T-helper 1 cell treated with Interleukin-12 subunit alpha and Interleukin-12 subunit beta and Interleukin-4 antibody, amounts not matched to agents 30 ng/mL and 1 ng/mL, for 36 hours (primary cell): Measurements from ENCODE around the gene PIGW. TPM values are rescaled to one million over a fixed set of nuclear protein-coding genes. Genes with fewer than 3 reads are reported as not detected.
"Not testable (repeated sequence)": the region's sequence is repeated elsewhere in the genome, so short reads cannot be mapped to it uniquely, and the experiment has no call there.

Experiments used
- intact Hi-C: fragments of 100-400 bp; cut with micrococcal nuclease; formaldehyde crosslinking; loops from one replicate; pipeline ENCODE4 v1.15.1; 2024
- total RNA-seq: library from RNA; stranded (reverse); gene quantifications from 2 replicates; pipeline ENCODE4 v1.2.3, GENCODE V29; 2022

The PIGW gene
- total RNA-seq, 1 donor from 2014 or later: 15.8 TPM

DNA sequence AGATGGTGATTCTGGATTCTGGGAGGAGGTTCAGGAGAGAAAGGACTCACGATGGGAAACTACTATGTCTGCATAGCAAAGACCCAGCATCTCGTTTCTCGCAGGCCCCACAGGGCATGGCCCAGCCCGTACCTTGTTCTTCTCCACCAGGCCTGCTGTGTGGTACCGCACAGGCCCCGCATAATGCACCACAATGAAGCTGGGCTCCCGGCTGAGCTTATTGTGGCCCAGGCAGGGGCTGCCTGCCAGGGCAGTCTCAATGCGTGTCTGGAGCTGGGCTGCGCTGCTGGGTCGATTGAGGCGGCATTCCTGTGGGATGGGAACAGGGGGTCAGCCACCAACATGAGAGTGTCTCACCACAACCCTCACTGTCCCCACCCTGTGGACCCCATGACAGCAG, 28.0 kb upstream of the PIGW start:
- intact Hi-C loops: no loop called here

DNA sequence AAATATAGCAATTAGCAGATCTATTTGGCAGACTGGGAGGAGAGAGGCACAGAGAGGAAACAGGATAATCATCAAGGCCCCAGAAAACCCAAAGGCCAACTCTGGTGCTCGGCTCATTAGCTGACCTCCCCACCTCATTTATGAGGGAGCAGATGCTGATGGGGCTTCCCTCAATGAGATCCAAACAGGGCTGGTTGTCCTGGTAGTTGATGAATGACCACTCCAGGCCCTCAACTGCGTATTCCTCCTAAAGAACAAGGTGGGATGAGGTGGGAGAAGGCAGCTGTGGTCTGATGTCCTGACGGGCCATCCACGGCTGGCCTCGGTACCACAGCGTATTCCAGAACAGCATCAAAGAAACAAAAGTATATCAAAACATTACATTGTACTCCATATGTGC, 27.5 kb upstream of the PIGW start:
- intact Hi-C loops: no loop called here

DNA sequence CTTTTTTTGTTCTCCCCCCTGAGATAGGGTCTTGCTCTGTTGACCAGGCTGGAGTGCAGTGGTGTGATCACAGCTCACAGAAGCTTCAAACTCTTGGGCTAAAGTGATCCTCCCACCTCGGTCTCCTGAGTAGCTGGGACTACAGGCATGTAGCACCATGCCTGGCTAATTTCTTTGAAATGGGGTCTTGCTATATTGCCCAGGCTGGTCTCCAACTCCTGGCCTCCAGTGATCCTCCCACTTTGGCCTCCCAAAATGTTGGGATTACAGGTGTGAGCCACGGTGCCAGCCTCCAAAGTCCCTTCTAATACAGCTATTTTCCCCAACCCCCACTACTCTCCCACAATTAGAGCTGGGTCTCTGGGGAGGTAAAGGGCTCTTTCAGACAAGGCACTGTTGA, 26.3 kb upstream of the PIGW start:
- intact Hi-C loops: not testable (repeated sequence)

DNA sequence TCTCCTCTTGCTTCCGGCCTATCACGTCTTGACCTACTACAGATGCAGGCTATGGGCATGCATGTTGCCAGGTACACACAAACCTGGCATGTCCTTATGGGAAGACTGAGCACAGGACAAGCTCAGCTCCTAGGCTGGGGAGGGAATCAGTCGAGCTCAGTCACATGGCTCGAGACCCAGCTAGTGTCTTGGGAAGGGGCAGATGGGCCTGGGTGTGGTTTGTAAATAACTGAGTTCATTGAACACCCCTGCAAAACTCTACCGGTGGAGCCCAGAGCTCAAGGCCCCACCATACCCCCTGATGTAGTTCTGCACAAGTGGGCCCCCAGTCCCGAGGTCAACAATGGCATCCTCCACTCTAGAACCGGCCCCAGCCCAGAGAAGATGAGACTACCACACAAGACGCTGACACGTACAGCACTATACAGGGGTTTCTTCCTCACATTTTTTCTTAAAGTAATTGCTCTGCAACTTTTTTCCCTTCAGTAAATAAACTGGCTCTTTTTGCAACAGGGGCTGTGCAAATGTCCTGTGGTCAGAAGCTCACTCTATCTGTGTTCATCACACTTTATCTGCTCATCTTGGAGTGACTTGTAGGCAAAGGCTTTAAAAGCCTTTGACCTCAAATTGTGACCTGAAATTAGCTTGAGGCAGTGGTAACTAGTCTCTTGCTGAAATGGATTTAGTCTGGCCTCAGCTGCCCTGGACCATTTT, 25.4 kb upstream of the PIGW start:
- intact Hi-C loops: no loop called here

DNA sequence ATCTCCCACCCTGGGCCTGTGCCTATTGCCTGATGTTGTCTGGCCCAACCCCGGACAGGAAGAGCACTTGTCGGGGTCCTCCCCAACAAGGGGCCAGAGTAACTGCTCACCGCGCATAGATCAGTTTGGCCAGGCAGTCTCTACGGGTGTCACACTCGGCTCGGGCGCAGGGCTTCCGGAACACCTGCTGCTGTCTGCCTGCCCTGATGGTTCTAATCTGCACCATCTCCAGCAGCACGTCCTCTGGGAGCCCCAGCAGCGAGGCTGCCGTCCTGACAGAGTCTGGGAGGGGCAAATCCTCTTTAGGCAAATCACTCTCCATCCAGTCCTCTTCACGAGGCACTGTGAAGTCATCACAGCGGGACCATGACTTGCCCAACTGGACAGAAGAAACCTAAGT, 24.2 kb upstream of the PIGW start:
- intact Hi-C loops: no loop called here

DNA sequence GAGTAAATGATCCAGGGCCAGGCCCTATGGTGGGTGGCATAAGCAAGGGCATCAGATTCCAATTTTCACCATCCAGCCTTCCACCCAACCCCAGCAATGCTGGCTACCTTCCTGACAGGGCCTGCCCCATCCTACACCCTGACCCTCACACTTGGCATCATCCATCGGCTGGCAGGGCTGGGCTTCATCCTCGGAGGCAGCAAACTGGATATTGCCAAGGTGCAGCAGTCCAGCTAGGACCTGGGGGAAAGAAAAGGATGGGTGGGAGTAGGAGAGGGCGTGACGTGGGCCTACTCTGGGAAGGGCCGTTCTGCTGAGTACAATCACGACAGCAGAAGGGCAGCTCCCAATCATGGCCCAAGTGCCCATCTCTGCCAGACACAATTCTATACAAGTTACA, 23.6 kb upstream of the PIGW start:
- intact Hi-C loops: no loop called here

DNA sequence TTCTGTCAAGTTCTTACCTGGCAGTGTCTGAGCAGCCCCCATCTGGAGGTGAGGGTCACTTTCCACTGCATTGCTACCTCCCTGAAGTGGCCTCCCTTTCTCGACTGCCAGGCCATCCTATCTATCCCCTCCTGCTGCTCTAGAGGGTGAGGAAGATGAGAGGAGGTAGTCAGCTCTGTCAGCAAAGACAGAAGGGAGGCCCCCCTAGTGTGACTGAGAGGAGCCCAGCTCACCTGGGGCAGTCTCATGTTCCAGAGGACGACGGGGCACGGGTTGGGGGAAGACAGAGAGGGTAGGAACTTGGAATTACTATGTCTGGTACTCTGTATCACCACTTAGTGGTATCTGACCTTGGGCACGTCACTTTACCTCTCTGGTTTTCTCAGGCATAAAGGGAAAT, 22.1 kb upstream of the PIGW start:
- intact Hi-C loops: no loop called here

DNA sequence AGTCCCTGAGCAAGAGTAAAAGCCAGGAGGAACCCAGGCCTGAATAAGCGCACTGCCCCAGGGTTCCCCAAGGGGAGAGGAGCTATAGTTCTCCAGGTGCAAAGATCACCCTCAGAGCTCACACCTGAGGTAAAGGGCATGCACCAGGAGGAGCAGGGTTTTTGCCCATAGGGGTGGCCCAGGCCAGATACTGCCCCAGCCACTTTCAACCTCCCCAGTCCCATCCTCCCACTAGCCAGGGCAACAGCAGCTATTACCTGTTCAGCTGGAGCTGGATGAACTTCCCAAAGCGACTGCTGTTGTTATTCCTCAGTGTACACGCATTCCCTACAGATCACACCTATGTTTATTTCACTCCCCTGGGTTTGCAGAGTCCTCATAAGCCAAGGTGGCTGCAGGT, 19.9 kb upstream of the PIGW start:
- intact Hi-C loops: no loop called here

DNA sequence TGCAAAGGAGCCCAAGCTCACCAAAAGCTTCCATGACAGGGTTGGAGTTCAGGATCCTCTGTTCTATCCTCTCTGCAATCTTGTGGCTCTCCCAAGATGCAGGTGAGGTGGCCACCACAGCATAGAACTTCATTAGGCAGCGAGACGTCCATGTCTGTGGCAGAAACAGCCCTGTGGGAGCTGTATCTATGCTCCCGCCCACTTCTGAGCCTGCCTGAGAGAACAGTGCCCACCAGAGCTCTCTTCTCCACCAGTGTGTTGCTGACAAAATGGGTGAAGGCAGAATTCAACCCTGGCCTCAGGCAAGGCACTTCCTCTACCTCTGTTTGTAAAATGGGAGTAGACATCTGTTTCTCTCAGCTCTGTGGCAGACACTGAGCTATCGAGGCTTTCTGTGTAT, 18.9 kb upstream of the PIGW start:
- intact Hi-C loops: no loop called here

DNA sequence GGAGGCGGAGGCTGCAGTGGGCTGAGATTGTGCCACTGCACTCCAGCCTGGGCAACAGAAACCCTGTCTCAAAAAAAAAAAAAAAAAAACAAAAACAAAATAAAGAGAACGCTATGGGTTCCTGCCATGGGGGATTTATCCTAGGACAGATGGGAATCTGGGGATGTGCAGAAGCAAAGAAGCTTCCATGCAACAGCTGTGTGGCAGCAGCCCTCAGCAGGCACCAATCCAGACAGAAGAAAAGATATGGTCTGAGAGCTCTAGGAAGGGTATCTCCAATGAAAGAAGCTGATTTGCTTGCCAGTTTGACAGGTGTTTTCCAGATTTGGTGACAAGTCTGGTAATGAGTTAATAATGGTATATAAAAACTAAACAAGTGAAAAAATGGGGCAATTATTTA, 11.7 kb upstream of the PIGW start:
- intact Hi-C loops: no loop called here

DNA sequence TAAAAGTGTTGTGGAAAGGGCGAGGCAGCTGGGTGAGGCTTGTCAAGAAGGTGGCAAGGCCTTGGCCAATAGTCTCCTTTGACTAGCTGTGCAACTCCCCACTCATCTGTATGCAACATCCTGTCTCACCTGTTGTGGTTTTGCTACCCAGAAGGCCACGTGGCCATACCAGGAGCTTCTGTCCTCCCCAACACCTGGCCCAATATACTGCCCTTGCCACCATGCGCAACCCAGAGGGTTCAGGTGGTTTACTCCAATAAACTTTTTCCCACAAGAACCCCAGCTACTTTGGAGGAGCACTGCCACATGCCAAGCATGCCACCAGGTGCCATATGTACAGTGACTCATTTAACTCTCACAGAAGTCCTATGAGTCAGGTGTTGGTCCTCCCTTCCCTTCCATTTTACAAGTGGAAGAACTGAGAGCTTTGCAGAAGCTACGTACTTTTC, 10.3 kb upstream of the PIGW start:
- intact Hi-C loops: no loop called here

DNA sequence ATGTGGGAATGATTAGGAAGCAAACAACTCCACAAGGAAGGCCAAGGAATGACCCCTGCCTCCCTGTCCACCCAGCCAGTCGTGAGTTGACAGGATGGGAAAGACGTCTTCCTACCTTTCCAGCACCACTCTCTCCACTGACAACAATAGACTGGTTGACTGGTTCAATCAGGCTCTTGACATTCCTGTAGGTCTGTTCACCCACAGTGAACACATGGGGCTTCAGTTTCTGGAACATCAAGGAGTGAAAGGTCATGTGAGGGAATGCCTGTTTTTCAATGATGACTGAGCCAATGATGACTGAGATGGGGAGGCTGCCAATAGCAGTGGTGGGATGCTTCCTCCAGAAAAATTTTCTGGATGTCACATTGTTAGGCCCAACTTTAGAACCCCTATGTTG, 9.7 kb upstream of the PIGW start:
- intact Hi-C loops: no loop called here

DNA sequence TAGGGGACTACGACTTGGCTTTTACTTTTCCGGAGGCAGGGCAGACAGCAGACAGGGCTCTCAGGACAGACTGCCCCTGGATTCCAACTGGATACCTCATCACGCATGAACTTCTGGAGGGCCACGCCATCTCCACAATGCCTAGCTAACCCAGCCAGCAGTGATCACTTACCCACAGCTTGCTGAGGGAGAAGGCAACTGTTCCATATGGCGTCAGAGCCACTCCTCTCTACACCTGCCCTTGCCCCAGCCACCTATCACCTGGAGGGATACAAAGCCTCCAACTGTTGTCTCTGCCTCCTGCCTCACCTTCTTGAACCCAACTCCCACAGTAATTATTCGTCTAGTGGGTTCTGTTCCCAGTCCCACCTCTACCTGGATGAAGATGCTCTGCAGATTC, 8.9 kb upstream of the PIGW start:
- intact Hi-C loops: no loop called here

DNA sequence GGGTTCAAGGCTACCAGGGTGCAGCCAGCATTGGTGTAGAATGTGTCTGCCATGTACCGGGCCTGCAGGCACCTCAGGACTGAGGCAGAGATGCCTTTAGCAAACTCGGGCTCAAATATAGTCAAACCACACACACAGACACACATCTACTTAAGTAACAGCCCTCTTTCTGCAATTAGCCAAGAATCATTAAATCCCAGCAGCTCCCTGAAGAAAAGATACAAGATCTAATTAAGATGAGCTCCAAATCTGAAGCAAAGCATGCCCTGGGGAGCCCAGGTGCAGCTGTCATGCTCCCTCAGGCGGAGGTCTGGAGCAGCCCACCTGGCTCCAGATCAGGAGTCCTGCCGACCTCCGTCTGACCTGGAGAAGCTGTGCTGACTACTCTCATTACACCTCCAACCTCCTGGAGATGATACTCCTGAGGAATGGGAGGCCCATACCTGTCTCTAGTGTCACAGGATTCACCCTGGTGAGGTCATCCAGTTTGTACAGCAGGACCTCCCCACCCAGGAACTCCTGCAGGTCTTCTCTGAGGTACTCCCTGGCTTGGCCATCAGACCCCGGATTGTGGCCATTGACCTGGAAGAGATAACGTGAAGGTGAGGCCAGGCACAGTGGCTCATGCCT, 7.1 kb upstream of the PIGW start:
- intact Hi-C loops: no loop called here

DNA sequence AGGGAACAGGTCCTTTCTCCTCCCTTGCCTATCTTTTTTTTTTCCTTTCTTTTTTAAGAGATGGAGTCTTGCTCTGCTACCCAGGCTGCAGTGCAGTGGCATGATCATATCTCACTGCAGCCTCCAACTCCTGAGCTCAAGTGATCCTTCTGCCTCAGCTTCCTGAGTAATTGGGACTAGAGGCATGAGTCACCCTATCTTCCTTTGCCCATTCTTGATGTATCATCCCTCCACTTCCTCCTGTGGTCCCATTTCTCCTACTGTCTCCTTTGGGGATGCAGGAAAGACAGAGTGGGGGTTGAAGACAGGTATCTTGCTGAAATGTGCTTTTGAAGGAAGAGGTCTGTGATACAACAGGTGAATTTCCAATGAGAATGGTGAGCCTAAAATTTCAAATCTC, 5.7 kb upstream of the PIGW start:
- intact Hi-C loops: no loop called here

DNA sequence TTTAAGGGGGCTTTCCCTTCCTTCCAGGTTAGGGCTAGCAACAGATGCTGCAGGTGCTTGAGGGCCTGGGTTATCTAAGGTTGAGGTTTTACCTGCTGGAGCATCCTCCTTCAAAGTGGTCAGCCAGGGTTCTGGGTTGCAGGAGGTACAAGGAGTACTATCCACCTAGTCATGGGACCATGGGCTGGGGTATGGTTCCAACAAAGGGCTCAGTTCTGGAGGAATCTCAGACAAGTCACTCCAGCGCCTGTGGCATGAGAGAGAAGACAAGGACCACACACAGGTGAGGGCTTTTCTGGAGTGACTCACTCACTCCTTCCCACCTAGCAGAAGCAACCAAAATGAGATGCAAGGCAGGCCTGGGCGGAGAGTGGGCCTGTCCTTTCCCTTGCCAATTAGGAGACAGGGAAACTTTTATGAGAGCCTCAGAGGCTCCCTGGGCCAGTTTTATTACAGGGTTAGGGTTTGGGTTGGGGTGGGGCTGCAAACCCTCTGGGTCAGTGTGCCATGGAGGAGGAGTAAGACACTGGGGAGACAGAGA, 2.3 kb upstream of the PIGW start:
- intact Hi-C loops: loop anchor here (5.0 kb wide), 1 partner anchor 190 kb away; no protein-coding TSS in a partner anchor

DNA sequence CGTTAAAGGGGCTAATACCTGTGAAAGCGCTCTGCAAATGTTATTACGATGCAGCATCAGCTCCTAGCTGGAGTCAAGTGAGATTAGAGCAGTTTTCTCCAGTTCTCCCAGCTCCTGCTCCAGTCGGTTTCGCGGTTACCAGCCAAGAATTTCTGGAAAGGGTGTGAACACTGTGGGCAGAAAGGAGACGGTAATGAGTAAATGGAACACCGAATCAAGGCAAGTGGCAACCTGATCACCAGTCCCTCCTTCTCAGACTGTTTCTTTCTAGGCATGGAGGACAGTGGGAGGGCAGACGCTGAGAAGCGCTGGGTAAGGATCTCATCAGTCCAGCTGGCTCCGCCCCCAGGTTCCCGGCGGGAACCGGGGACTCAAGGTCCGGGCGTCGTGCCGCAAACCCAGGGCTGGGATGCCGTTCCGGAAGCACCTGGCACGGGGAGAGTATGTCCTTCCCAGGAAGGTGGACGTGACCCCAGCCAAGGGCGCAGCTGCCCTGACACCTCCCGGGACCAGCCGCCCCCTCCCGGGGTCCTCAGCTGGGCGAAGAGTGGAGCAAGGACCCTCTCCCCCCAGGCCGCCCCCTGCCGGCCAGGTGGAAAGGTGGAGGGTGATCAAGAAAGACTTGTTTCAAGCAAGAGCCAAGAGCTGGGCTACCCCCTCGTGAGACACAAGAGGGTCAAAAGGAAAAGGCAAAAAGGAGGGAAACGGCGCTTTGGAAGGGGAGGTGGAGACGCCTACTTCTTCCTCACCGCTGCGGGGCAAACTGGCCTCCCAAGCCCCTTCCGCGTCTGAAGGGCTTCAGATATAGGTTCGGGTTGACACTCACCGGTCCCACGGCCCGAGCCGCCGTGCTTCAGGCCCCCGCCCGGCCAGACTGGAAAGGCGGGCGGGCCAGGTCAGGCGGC, 600 bp upstream of the PIGW start:
- intact Hi-C loops: loop anchor here (2.0 to 5.0 kb wide), 4 partner anchors 15 to 451 kb away; partner anchors contain the start of gene DHRS11

DNA sequence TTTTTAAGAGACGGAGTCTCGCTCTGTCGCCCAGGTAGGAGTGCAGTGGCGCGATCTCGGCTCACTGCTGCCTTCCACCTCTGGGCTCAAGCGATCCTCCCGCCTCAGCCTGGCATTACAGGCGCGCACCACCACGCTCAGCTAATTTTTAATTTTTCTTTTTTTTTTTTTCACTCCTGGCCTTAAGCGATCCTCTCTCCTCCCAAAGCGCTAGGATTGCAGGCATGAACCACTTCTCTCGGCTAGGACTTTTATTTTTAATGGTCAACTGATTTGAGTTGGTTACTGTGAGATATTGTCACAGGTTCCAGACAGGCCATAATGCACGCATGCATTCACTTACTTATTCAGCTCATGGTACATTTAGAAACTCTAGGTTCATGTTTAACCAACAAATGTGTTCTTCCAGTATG, 888 bp downstream of the PIGW start:
- intact Hi-C loops: loop anchor here (1.0 to 2.0 kb wide), 6 partner anchors 9 to 453 kb away; partner anchors contain the start of genes DHRS11, GGNBP2, MRM1 and ZNHIT3

DNA sequence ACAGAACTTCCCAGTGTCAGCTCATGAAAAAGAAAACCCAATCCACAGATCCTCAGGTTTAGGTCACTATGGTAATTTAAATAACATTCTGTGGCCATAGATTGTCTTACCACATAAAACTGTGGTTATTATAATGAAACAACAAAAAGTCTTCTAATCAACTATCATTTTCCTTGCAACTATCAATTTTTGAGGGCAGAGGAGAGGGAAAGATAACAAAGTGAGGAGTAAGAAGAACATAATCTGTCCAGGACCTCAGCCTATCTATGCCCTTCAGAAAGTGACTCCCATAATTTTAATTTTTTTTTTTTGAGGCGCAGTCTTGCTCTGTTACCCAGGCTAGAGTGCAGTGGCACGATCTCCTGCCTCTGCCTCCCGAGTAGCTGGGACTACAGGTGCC, 5.9 kb downstream of the PIGW start:
- intact Hi-C loops: no loop called here

DNA sequence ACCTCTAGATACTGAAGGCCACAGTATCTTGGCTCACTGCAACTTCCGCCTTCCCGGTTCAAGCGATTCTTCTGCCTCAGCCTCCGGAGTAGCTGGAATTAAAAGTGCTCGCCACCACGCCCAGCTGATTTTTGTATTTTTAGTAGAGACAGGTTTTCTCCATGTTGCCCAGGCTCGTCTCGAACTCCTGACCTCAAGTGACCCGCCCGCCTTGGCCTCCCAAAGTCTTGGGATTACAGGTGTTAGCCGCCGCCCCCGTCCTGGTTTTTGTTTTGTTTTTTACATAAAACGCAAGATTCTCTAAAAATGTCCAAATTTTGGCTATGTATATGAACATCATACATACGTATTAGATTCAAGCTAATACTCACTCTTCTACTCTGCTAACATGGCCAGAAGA, 8.0 kb downstream of the PIGW start:
- intact Hi-C loops: no loop called here

DNA sequence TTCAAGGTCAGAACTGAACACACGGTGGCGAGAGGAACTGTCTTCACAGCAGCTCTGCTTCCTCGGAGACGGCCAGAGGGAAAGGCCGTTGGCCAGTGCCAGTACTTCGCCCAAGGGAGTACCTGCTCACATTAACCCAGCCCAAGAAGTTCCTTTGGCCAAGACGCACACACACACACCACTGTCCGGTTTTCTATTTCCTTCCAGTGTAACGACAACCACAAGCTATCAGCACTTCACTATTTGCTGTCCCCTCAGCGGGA, 9.2 kb downstream of the PIGW start:
- intact Hi-C loops: loop anchor here (1.0 to 2.0 kb wide), 7 partner anchors 9 to 1302 kb away; partner anchors contain the start of genes AP2B1, DHRS11, MRM1 and TAF15
